ENCODE data around the gene PPP2R3A.

PPP2R3A gene

GRCh38 chr3:135970506-135971116 lies 5.1 kb downstream of the PPP2R3A start:
- DNase-seq, result no peak

- DNase-seq, result no peak
Observed at GRCh38 chr3:135973841-135974240, 8.3 kb downstream of the PPP2R3A start.

GRCh38 chr3:135975053-135975452 lies 9.5 kb downstream of the PPP2R3A start:
- DNase-seq, result no peak

- DNase-seq, result no peak
Observed at GRCh38 chr3:135975536-135975935, 10.0 kb downstream of the PPP2R3A start.

- no peak for DNase-seq
Observed at GRCh38 chr3:135980343-135980742, 14.8 kb downstream of the PPP2R3A start.

- no peak for DNase-seq
Observed at GRCh38 chr3:135981701-135982403, 16.3 kb downstream of the PPP2R3A start.

GRCh38 chr3:135982404-135982761 lies 16.9 kb downstream of the PPP2R3A start:
- DNase-seq, result no peak

GRCh38 chr3:135982922-135983581 lies 17.5 kb downstream of the PPP2R3A start:
- DNase-seq, result no peak

GRCh38 chr3:135987661-135988060 lies 22.1 kb downstream of the PPP2R3A start:
- DNase-seq, result no peak

- no peak for DNase-seq
Observed at GRCh38 chr3:135989242-135989641, 23.7 kb downstream of the PPP2R3A start.

- DNase-seq, result no peak
Observed at GRCh38 chr3:135990903-135991302, 25.4 kb downstream of the PPP2R3A start.

GRCh38 chr3:135991621-135992020 lies 26.1 kb downstream of the PPP2R3A start:
- DNase-seq, result no peak

- no peak for DNase-seq
Observed at GRCh38 chr3:135992072-135992471, 26.5 kb downstream of the PPP2R3A start.

GRCh38 chr3:135994708-135995337 lies 29.3 kb downstream of the PPP2R3A start:
- no peak for DNase-seq

- DNase-seq, result no peak
Observed at GRCh38 chr3:135995766-135996165, 30.2 kb downstream of the PPP2R3A start.

GRCh38 chr3:135997554-135998320 lies 32.2 kb downstream of the PPP2R3A start:
- DNase-seq, result no peak

GRCh38 chr3:136008221-136008620 lies 42.7 kb downstream of the PPP2R3A start:
- no peak for DNase-seq

GRCh38 chr3:136008732-136009470 lies 43.4 kb downstream of the PPP2R3A start:
- DNase-seq, result no peak

GRCh38 chr3:136018876-136019275 lies 53.3 kb downstream of the PPP2R3A start:
- DNase-seq, result no peak

GRCh38 chr3:136021803-136022202 lies 56.3 kb downstream of the PPP2R3A start:
- no peak for DNase-seq

- no peak for DNase-seq
Observed at GRCh38 chr3:136022529-136023263, 57.2 kb downstream of the PPP2R3A start.
